ENCODE data around the gene MYRIP.

DNA sequence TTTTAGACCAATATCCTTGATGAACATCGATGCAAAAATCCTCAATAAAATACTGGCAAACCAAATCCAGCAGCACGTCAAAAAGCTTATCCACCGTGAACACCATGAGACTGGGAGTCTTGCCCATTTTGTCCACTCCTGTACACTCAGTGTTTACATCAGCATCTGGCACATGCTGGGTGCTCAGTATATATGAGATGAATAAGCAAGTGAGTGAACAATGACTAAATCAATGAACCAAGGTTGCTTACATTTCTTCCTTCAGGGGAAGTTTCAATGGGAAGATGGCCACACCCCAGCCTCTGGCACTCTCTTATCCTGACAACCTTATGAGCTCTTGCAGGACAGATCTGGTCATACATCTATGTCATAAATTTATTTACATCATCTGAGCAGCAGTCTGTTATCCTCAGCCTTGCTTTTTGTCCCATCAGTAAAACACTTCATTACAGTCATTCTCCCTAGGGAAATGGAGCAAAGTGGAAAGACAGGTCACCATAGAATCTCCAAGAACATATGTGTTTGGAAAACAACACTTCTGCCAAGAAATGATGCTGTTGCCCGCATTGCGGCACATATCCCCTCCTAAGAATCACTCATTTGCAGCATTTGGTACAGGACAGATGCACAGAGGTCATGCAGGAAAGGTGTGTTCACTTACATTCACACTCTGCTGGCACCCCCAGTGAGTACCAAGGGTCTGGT, 328.3 kb downstream of the MYRIP start:
- TF ChIP-seq CTCF (IDR thresholded peaks at IDR 0.05) = no peak
- TF ChIP-seq POLR2A (IDR thresholded peaks at IDR 0.05) = no peak

All from adrenal gland (tissue), 5 donors.